WI38 (cell line): ENCODE measurements around the gene PHACTR3.

Experiments used
- H3K4me3 ChIP-seq: 2 replicates; pipeline ENCODE4 v1.5.1; 2011; ENCODE audit warnings: low read depth, mild to moderate bottlenecking, control low read depth, low read length
- CTCF ChIP-seq: IDR thresholded peaks from 2 replicates; pipeline ENCODE4 v1.5.1; 2012; ENCODE audit warnings: low read depth, mild to moderate bottlenecking, control low read depth, low read length

PHACTR3 gene

GRCh38 chr20:59741073-59741472 is 136.7 kb downstream of the PHACTR3 start:
- H3K4me3 ChIP-seq = no peak overlapping the region
- no peak for TF ChIP-seq CTCF

GRCh38 chr20:59742351-59743095 is 138.2 kb downstream of the PHACTR3 start:
- no peak overlapping the region for H3K4me3 ChIP-seq
- TF ChIP-seq CTCF = no peak

- no peak for TF ChIP-seq CTCF
- H3K4me3 ChIP-seq = no peak overlapping the region
Measured at GRCh38 chr20:59743308-59743707, 139.0 kb downstream of the PHACTR3 start.

- TF ChIP-seq CTCF = no peak
- no peak overlapping the region for H3K4me3 ChIP-seq
Measured at GRCh38 chr20:59743767-59744485, 139.6 kb downstream of the PHACTR3 start.

GRCh38 chr20:59744756-59745155 is 140.4 kb downstream of the PHACTR3 start:
- no peak for TF ChIP-seq CTCF
- H3K4me3 ChIP-seq = no peak overlapping the region

GRCh38 chr20:59745201-59745600 is 140.9 kb downstream of the PHACTR3 start:
- no peak overlapping the region for H3K4me3 ChIP-seq
- TF ChIP-seq CTCF = no peak

GRCh38 chr20:59745716-59746115 is 141.4 kb downstream of the PHACTR3 start:
- no peak for TF ChIP-seq CTCF
- no peak overlapping the region for H3K4me3 ChIP-seq
